PC-9 (cell line): ENCODE data around the gene EHBP1. TPM values are rescaled to one million over a fixed set of nuclear protein-coding genes. Genes with fewer than 3 reads are reported as not detected.

Experiments used
- BruUV-seq: library from RNA; stranded (reverse); fragments of 400-500 nt; replicated peaks from 2 replicates; lab custom pipeline; 2021; lab: Mats Ljungman, UMichigan
- CTCF ChIA-PET: fragments of 300-600 bp; sonication (Branson Sonifier 250); formaldehyde crosslinking; loops from one replicate; lab custom pipeline; 2022; ENCODE audit warnings: antibody characterized with exemption; lab: Charles Lee
- POLR2A ChIA-PET: fragments of 300-600 bp; sonication (Branson Sonifier 250); formaldehyde crosslinking; loops from one replicate; lab custom pipeline; 2022; ENCODE audit warnings: antibody characterized with exemption; ENCODE audit not compliant: unreplicated experiment; lab: Charles Lee
- DNase-seq, 2 experiments: peaks; one replicate each; pipeline versions ENCODE4 v3.0.0 to v3.0.0-alpha.2; 2015 to 2022; ENCODE audit warnings: mixed read lengths in 1 of 2
- H2AFZ ChIP-seq: fragments of 200-600 bp; sonication (generic); 2 replicates; pipeline ENCODE4 v1.8.1; 2017; ENCODE audit warnings: antibody characterized with exemption
- H3F3A ChIP-seq: fragments of 200-600 bp; sonication (generic); 2 replicates; pipeline ENCODE4 v1.8.1; 2017; ENCODE audit warnings: antibody characterized with exemption, mild to moderate bottlenecking, low read depth; ENCODE audit not compliant: insufficient read depth
- H3K27ac ChIP-seq: fragments of 200-600 bp; sonication (generic); 2 replicates; pipeline ENCODE4 v1.6.1; 2016; ENCODE audit warnings: mixed run types
- H3K27me3 ChIP-seq: fragments of 200-600 bp; sonication (generic); 2 replicates; pipeline ENCODE4 v1.6.1; 2016; ENCODE audit warnings: low read depth, mixed run types; ENCODE audit not compliant: insufficient read depth
- H3K36me3 ChIP-seq: fragments of 200-600 bp; sonication (generic); 2 replicates; pipeline ENCODE4 v1.6.1; 2016; ENCODE audit warnings: low read depth, mixed run types
- H3K4me1 ChIP-seq: fragments of 200-600 bp; sonication (generic); replicated peaks from 2 replicates; pipeline ENCODE4 v1.6.1; 2016; ENCODE audit warnings: mixed run types; ENCODE audit not compliant: insufficient read depth
- H3K4me2 ChIP-seq: fragments of 200-600 bp; sonication (generic); 2 replicates; pipeline ENCODE4 v1.6.1; 2017; ENCODE audit warnings: mixed run types
- H3K4me3 ChIP-seq: fragments of 200-600 bp; sonication (generic); 2 replicates; pipeline ENCODE4 v1.6.1; 2016; ENCODE audit warnings: mixed run types
- H3K79me2 ChIP-seq: fragments of 200-600 bp; sonication (generic); 2 replicates; pipeline ENCODE4 v1.6.1; 2017; ENCODE audit warnings: low read depth, mixed run types
- H3K9me2 ChIP-seq: fragments of 200-600 bp; sonication (generic); 2 replicates; pipeline ENCODE4 v1.8.1; 2017; ENCODE audit warnings: mild to moderate bottlenecking; ENCODE audit not compliant: insufficient read depth
- H3K9me3 ChIP-seq: fragments of 200-600 bp; sonication (generic); 2 replicates; pipeline ENCODE4 v1.8.1; 2016; ENCODE audit warnings: low read depth; ENCODE audit not compliant: insufficient read depth
- H4K20me1 ChIP-seq: fragments of 200-600 bp; sonication (generic); 2 replicates; pipeline ENCODE4 v1.8.1; 2017; ENCODE audit not compliant: insufficient read depth
- CTCF ChIP-seq: fragments of 200-600 bp; sonication (generic); conservative IDR thresholded peaks from 2 replicates; pipeline ENCODE4 v1.6.1; 2017; ENCODE audit warnings: mixed run types, antibody characterized with exemption, mild to moderate bottlenecking, moderate library complexity
- EZH2 ChIP-seq: fragments of 200-600 bp; sonication (generic); IDR thresholded peaks from 2 replicates; pipeline ENCODE4 v1.8.0; 2017; ENCODE audit warnings: antibody characterized with exemption, low read depth
- intact Hi-C: fragments of 100-400 bp; cut with micrococcal nuclease; formaldehyde crosslinking; loops from one replicate; pipeline ENCODE4 v1.10.0; 2022; ENCODE audit not compliant: unreplicated experiment
- total RNA-seq: library from RNA; stranded (reverse); gene quantifications from 2 replicates; pipeline ENCODE4 v1.2.3, GENCODE V29; 2021

Gene EHBP1
- total RNA-seq, 1 experiment from 2014 or later: 100 TPM

- H3K9me3 ChIP-seq: no peaks in the 10 kb centered on the region
- TF ChIP-seq EZH2: no peak
- no peak for TF ChIP-seq CTCF
- peaks cover 49% of the 10 kb centered on the region for H3K79me2 ChIP-seq
- CTCF ChIA-PET: no interaction called here
- no peaks in the 10 kb centered on the region for H3K4me1 ChIP-seq
- H2AFZ ChIP-seq: no peak overlapping the region; the same call in 1 of the 2 replicates
- H4K20me1 ChIP-seq: no peaks in the 10 kb centered on the region
- no peaks in the 10 kb centered on the region for H3F3A ChIP-seq
- peaks cover 9% of the 10 kb centered on the region; the same call in 1 of the 2 replicates for H3K36me3 ChIP-seq
- no peak for DNase-seq
- H3K4me3 ChIP-seq: no peak overlapping the region
- H3K27me3 ChIP-seq: no peaks in the 10 kb centered on the region
- H3K27ac ChIP-seq: no peak overlapping the region
- no TSS peak for BruUV-seq
- intact Hi-C loops: no loop called here
- no peak overlapping the region for H3K4me2 ChIP-seq
- POLR2A ChIA-PET: no interaction called here
- no peaks in the 10 kb centered on the region for H3K9me2 ChIP-seq
Observed at GRCh38 chr2:62760555-62760954, 55.0 kb downstream of the EHBP1 start.

- POLR2A ChIA-PET: no interaction called here
- peaks cover 26% of the 10 kb centered on the region for H3K79me2 ChIP-seq
- H3K9me3 ChIP-seq: no peaks in the 10 kb centered on the region
- H3K27ac ChIP-seq: no peak overlapping the region
- H3K9me2 ChIP-seq: no peaks in the 10 kb centered on the region
- no peaks in the 10 kb centered on the region; the same call in 1 of the 2 replicates for H3F3A ChIP-seq
- no peak overlapping the region for H2AFZ ChIP-seq
- no peak for DNase-seq
- H3K4me3 ChIP-seq: no peak overlapping the region
- TF ChIP-seq CTCF (no peak), EZH2 (no peak)
- H3K27me3 ChIP-seq: no peaks in the 10 kb centered on the region
- CTCF ChIA-PET: interaction anchor here (0.5 kb wide), 1 partner anchor 9 kb away, joined by 10 read pairs; no protein-coding TSS in a partner anchor
- peaks cover 12% of the 10 kb centered on the region; the same call in 1 of the 2 replicates for H3K36me3 ChIP-seq
- intact Hi-C loops: no loop called here
- BruUV-seq: no TSS peak
- no peak overlapping the region for H3K4me2 ChIP-seq
- H4K20me1 ChIP-seq: no peaks in the 10 kb centered on the region
- H3K4me1 ChIP-seq: no peaks in the 10 kb centered on the region
Observed at GRCh38 chr2:62765619-62766376, 60.3 kb downstream of the EHBP1 start.

GRCh38 chr2:62768615-62769014 is 63.1 kb downstream of the EHBP1 start:
- Histone ChIP-seq H3K9me3 (no peaks in the 10 kb centered on the region), H3F3A (peaks cover 8% of the 10 kb centered on the region), H3K27me3 (no peaks in the 10 kb centered on the region), H2AFZ (no peak overlapping the region), H3K27ac (no peak overlapping the region), H3K9me2 (no peaks in the 10 kb centered on the region), H4K20me1 (no peaks in the 10 kb centered on the region), H3K4me3 (no peak overlapping the region), H3K36me3 (peaks cover 12% of the 10 kb centered on the region; the same call in 1 of the 2 replicates), H3K79me2 (no peaks in the 10 kb centered on the region; the same call in 1 of the 2 replicates), H3K4me1 (no peaks in the 10 kb centered on the region), H3K4me2 (no peak overlapping the region)
- intact Hi-C loops: no loop called here
- BruUV-seq: no TSS peak
- TF ChIP-seq CTCF (no peak), EZH2 (no peak)
- ChIA-PET POLR2A (interaction anchor here (0.6 kb wide), 2 partner anchors 228 to 471 kb away, joined by 3 read pairs; no protein-coding TSS in a partner anchor), CTCF (interaction anchor here (0.6 to 1.2 kb wide), 2 partner anchors 64 to 773 kb away, joined by 4 to 17 read pairs; no protein-coding TSS in a partner anchor)
- DNase-seq: no peak
